SK-N-SH (cell line): ENCODE results near the gene LAMP2. TPM values are rescaled to one million over a fixed set of nuclear protein-coding genes. Genes with fewer than 3 reads are reported as not detected.

ENCODE experiments used
- CTCF ChIA-PET: fragments of 300-600, 350-600 bp; formaldehyde crosslinking; extraction: SDS; loops from one replicate; lab custom pipeline; 2021; lab: Yijun Ruan, JAX
- POLR2A ChIA-PET: fragments of 350-600 bp; sonication (Branson Sonifier 250); formaldehyde crosslinking; extraction: SDS; loops from one replicate; lab custom pipeline; 2020; ENCODE audit warnings: antibody characterized with exemption, inconsistent platforms; lab: Yijun Ruan, JAX
- DNase-seq: peaks from one replicate; pipeline ENCODE4 v3.0.0; 2012
- H2AFZ ChIP-seq: fragments of 200-600 bp; sonication (generic); 2 replicates; pipeline ENCODE4 v1.8.1; 2016; ENCODE audit warnings: antibody characterized with exemption, mild to moderate bottlenecking, low read depth
- H3F3A ChIP-seq: fragments of 200-600 bp; sonication (generic); replicated peaks from 2 replicates; pipeline ENCODE3; 2016; ENCODE audit warnings: antibody characterized with exemption, mild to moderate bottlenecking; ENCODE audit not compliant: insufficient read depth
- H3K27ac ChIP-seq, 2 experiments: fragments of 200-500 bp in 1 of 2; fragments of 200-600 bp in 1 of 2; sonication (Bioruptor generic) in 1 of 2; sonication (generic), shearing (Covaris generic) in 1 of 2; 2 replicates each; pipeline versions ENCODE4 v1.5.1 to v1.6.1; 2014 to 2016; ENCODE audit warnings: low read depth in 2 of 2, inconsistent platforms in 1 of 2, low read length in 1 of 2, mild to moderate bottlenecking in 1 of 2, mixed read lengths in 1 of 2
- H3K27me3 ChIP-seq: fragments of 200-600 bp; sonication (generic), shearing (Covaris generic); 2 replicates; pipeline ENCODE4 v1.6.1; 2016; ENCODE audit warnings: mixed run types; ENCODE audit not compliant: insufficient read depth
- H3K36me3 ChIP-seq, 2 experiments: fragments of 200-500 bp in 1 of 2; fragments of 200-600 bp in 1 of 2; sonication (Bioruptor generic) in 1 of 2; sonication (generic) in 1 of 2; replicated peaks in 1 of 2; 2 replicates each; pipeline versions ENCODE3 to v1.5.1; 2014 to 2016; ENCODE audit warnings: low read length in 1 of 2, mild to moderate bottlenecking in 1 of 2; ENCODE audit not compliant: insufficient read depth in 2 of 2, control insufficient read depth in 1 of 2
- H3K4me1 ChIP-seq, 2 experiments: fragments of 200-500 bp in 1 of 2; fragments of 200-600 bp in 1 of 2; sonication (Bioruptor generic) in 1 of 2; sonication (generic), shearing (Covaris generic) in 1 of 2; 2 replicates each; pipeline versions ENCODE4 v1.5.1 to v1.6.1; 2014 to 2016; ENCODE audit warnings: low read depth in 1 of 2, low read length in 1 of 2, mixed run types in 1 of 2; ENCODE audit not compliant: insufficient read depth in 2 of 2, control insufficient read depth in 1 of 2
- H3K4me2 ChIP-seq: fragments of 200-600 bp; sonication (generic), shearing (Covaris generic); 2 replicates; pipeline ENCODE4 v1.6.1; 2017; ENCODE audit warnings: mixed run types
- H3K4me3 ChIP-seq, 2 experiments: fragments of 200-500 bp in 1 of 2; fragments of 200-600 bp in 1 of 2; sonication (Bioruptor generic) in 1 of 2; sonication (generic), shearing (Covaris generic) in 1 of 2; 2 replicates each; pipeline versions ENCODE4 v1.5.1 to v1.8.1; 2014 to 2016; ENCODE audit warnings: low read depth in 2 of 2, inconsistent platforms in 1 of 2, low read length in 1 of 2, mild to moderate bottlenecking in 1 of 2, mixed read lengths in 1 of 2, moderate library complexity in 1 of 2
- H3K79me2 ChIP-seq: fragments of 200-600 bp; sonication (generic); 2 replicates; pipeline ENCODE4 v1.8.1; 2017; ENCODE audit warnings: mild to moderate bottlenecking; ENCODE audit not compliant: insufficient read depth
- H3K9ac ChIP-seq: fragments of 200-600 bp; sonication (generic); 2 replicates; pipeline ENCODE4 v1.6.1; 2017; ENCODE audit warnings: mixed run types
- H3K9me2 ChIP-seq: fragments of 200-600 bp; sonication (generic); 2 replicates; pipeline ENCODE4 v1.6.1; 2017; ENCODE audit warnings: mixed run types
- H3K9me3 ChIP-seq: fragments of 200-600 bp; sonication (generic); 2 replicates; pipeline ENCODE4 v1.6.1; 2017; ENCODE audit warnings: mixed run types, mild to moderate bottlenecking, moderate library complexity
- H4K20me1 ChIP-seq: fragments of 200-600 bp; sonication (generic); 2 replicates; pipeline ENCODE4 v1.6.1; 2017; ENCODE audit warnings: mild to moderate bottlenecking, mixed run types; ENCODE audit not compliant: insufficient read depth
- CHD2 ChIP-seq: fragments of 150-350 bp; IDR thresholded peaks from 2 replicates; pipeline ENCODE4 v1.6.1; 2018; ENCODE audit warnings: low read length; ENCODE audit not compliant: partially characterized antibody
- ELF1 ChIP-seq: IDR thresholded peaks from 2 replicates; pipeline ENCODE4 v1.4.0; 2012
- EP300 ChIP-seq, 2 experiments: IDR thresholded peaks; 2 replicates each; pipeline versions ENCODE4 v1.4.0 to v1.6.1; 2012; ENCODE audit warnings: borderline replicate concordance in 1 of 2, low read depth in 1 of 2, low read length in 1 of 2
- EZH2phosphoT487 ChIP-seq: fragments of 200-600 bp; sonication (generic); IDR thresholded peaks from 2 replicates; pipeline ENCODE4 v1.6.1; 2017; ENCODE audit warnings: low read depth, mixed run types, mild to moderate bottlenecking, antibody characterized with exemption, moderate library complexity, borderline replicate concordance
- FOSL2 ChIP-seq: IDR thresholded peaks from 2 replicates; pipeline ENCODE4 v1.4.0; 2012; ENCODE audit warnings: low read depth, mild to moderate bottlenecking, moderate library complexity, borderline replicate concordance
- FOXJ3 ChIP-seq: sonication (generic); formaldehyde crosslinking; IDR thresholded peaks from 2 replicates; pipeline ENCODE4 v1.5.1; 2020; ENCODE audit warnings: mild to moderate bottlenecking, missing genetic modification reagents
- FOXM1 ChIP-seq: IDR thresholded peaks from 2 replicates; pipeline ENCODE4 v1.4.0; 2012; ENCODE audit warnings: low read depth, mild to moderate bottlenecking
- GATA2 ChIP-seq: sonication (generic); formaldehyde crosslinking; IDR thresholded peaks from 2 replicates; pipeline ENCODE4 v1.5.0; 2020; ENCODE audit warnings: mild to moderate bottlenecking, missing genetic modification reagents
- IRF3 ChIP-seq: fragments of 150-350 bp; IDR thresholded peaks from 2 replicates; pipeline ENCODE4 v1.6.1; 2016; ENCODE audit warnings: mild to moderate bottlenecking, low read depth, low read length
- MAX ChIP-seq: IDR thresholded peaks from 2 replicates; pipeline ENCODE4 v1.4.0; 2012; ENCODE audit warnings: low read depth
- MEF2A ChIP-seq: IDR thresholded peaks from 2 replicates; pipeline ENCODE4 v1.4.0; 2012; ENCODE audit warnings: low read depth, borderline replicate concordance
- MXI1 ChIP-seq: IDR thresholded peaks from 2 replicates; pipeline ENCODE4 v1.6.1; 2012; ENCODE audit warnings: mild to moderate bottlenecking, low read depth, low read length, improper control_type of control experiment
- NFIC ChIP-seq: IDR thresholded peaks from 2 replicates; pipeline ENCODE4 v1.4.0; 2012; ENCODE audit warnings: borderline replicate concordance
- NRF1 ChIP-seq: IDR thresholded peaks from 2 replicates; pipeline ENCODE4 v1.6.1; 2012; ENCODE audit warnings: low read depth, mild to moderate bottlenecking, low read length
- PBX3 ChIP-seq: IDR thresholded peaks from 2 replicates; pipeline ENCODE4; 2012
- POLR2AphosphoS5 ChIP-seq: IDR thresholded peaks from 2 replicates; pipeline ENCODE4 v1.6.1; 2012; ENCODE audit warnings: low read depth, low read length
- RAD21 ChIP-seq: IDR thresholded peaks from 2 replicates; pipeline ENCODE4 v1.6.1; 2012; ENCODE audit warnings: mild to moderate bottlenecking, low read length
- RCOR1 ChIP-seq: fragments of 150-350 bp; IDR thresholded peaks from 2 replicates; pipeline ENCODE4 v1.6.1; 2017; ENCODE audit warnings: antibody characterized with exemption, low read length
- RFX5 ChIP-seq: IDR thresholded peaks from 2 replicates; pipeline ENCODE4 v1.6.1; 2012; ENCODE audit warnings: mild to moderate bottlenecking, improper control_type of control experiment, low read length
- SIN3A ChIP-seq: IDR thresholded peaks from 2 replicates; pipeline ENCODE4 v1.6.1; 2012; ENCODE audit warnings: low read depth, mild to moderate bottlenecking, low read length, moderate library complexity, borderline replicate concordance
- TAF1 ChIP-seq: IDR thresholded peaks from 2 replicates; pipeline ENCODE4 v1.6.1; 2012; ENCODE audit warnings: low read depth, mild to moderate bottlenecking, low read length, moderate library complexity, borderline replicate concordance
- TCF12 ChIP-seq: IDR thresholded peaks from 2 replicates; pipeline ENCODE4 v1.4.0; 2012
- TEAD4 ChIP-seq: IDR thresholded peaks from 2 replicates; pipeline ENCODE4 v1.4.0; 2012; ENCODE audit warnings: mild to moderate bottlenecking, borderline replicate concordance; ENCODE audit not compliant: insufficient read depth
- USF1 ChIP-seq: IDR thresholded peaks from 2 replicates; pipeline ENCODE4 v1.4.0; 2012; ENCODE audit warnings: low read depth, borderline replicate concordance
- ZBTB33 ChIP-seq: IDR thresholded peaks from 2 replicates; pipeline ENCODE4 v1.4.0; 2012; ENCODE audit warnings: low read depth, borderline replicate concordance
- WGBS: methylation state at CpG from one replicate; pipeline ENCODE4 v1.1.6; 2017; ENCODE audit warnings: low lambda C conversion rate; 5-methylcytosine and 5-hydroxymethylcytosine counted together
- polyA plus RNA-seq, 3 experiments: library from polyadenylated mRNA; depleted of rRNA; stranded (reverse); fragments of >200 nt; gene quantifications; 2 replicates each; pipeline ENCODE4 v1.2.3, GENCODE V29; 2012
- TF ChIP-seq, protein P1 (sequence below): fragments of 200-600 bp; sonication (generic); IDR thresholded peaks from 2 replicates; pipeline ENCODE4 v1.6.1; 2017; ENCODE audit warnings: antibody characterized with exemption, mild to moderate bottlenecking, moderate library complexity

Gene LAMP2
- polyA plus RNA-seq, 1 of the 3 experiments (the other 2 are of a cell fraction): 108 TPM

- peaks cover 4% of the 10 kb centered on the region; the same call in 1 of the 2 replicates for H3K27me3 ChIP-seq
- no peaks in the 10 kb centered on the region; a peak in 1 of 4 replicates for H3K4me1 ChIP-seq
- peak overlapping the region; percentile 65 to 70 for H3K27ac ChIP-seq
- no peaks in the 10 kb centered on the region for H3K9me2 ChIP-seq
- peak overlapping the region; percentile 76 for H3K4me2 ChIP-seq
- H3F3A ChIP-seq: peaks cover 3% of the 10 kb centered on the region
- ChIA-PET POLR2A (interaction anchor here (0.7 to 1.2 kb wide), 2 partner anchors 17 to 75 kb away, joined by 3 to 6 read pairs; partner anchors contain the start of genes CUL4B and LAMP2), CTCF (interaction anchor here (0.9 to 1.5 kb wide), 7 partner anchors 9 to 177 kb away, joined by 3 to 10 read pairs (median 4); no protein-coding TSS in a partner anchor)
- peak overlapping the region; percentile 89 for H2AFZ ChIP-seq
- WGBS: 5% methylated on average over 33 of the region's 39 CpGs
- peak overlapping the region; percentile 55 for H3K9ac ChIP-seq
- no peaks in the 10 kb centered on the region for H4K20me1 ChIP-seq
- peak overlapping the region; percentile 46 to 69 for H3K4me3 ChIP-seq
- no peaks in the 10 kb centered on the region for H3K79me2 ChIP-seq
- peak; percentile 65 for DNase-seq
- H3K36me3 ChIP-seq: no peaks in the 10 kb centered on the region
- H3K9me3 ChIP-seq: no peaks in the 10 kb centered on the region
- TF ChIP-seq TEAD4: no peak
- TF ChIP-seq FOXM1: no peak
- TF ChIP-seq EP300 (IDR thresholded peaks at IDR 0.05; ENCODE audit: borderline replicate concordance in 1 of 2, low read depth in 1 of 2, low read length in 1 of 2): peak in 1 of 2 experiments; percentile 47; a peak in 1 of 4 replicates
- peak; percentile 45; the same call in 1 of the 2 replicates for TF ChIP-seq NFIC
- no peak for TF ChIP-seq FOXJ3 (CRISPR knock-in tag)
- TF ChIP-seq CHD2: no peak
- no peak for TF ChIP-seq RFX5
- peak; percentile 89 for TF ChIP-seq MAX
- TF ChIP-seq GATA2 (CRISPR knock-in tag): no peak
- TF ChIP-seq TAF1: no peak
- TF ChIP-seq SIN3A: no peak
- no peak for TF ChIP-seq TCF12
- no peak for TF ChIP-seq PBX3
- TF ChIP-seq USF1: peak; percentile 59; the same call in 1 of the 2 replicates
- no peak for TF ChIP-seq FOSL2
- no peak for TF ChIP-seq MEF2A
- no peak; the same call in 1 of the 2 replicates for TF ChIP-seq RAD21
- TF ChIP-seq, protein P1, sequence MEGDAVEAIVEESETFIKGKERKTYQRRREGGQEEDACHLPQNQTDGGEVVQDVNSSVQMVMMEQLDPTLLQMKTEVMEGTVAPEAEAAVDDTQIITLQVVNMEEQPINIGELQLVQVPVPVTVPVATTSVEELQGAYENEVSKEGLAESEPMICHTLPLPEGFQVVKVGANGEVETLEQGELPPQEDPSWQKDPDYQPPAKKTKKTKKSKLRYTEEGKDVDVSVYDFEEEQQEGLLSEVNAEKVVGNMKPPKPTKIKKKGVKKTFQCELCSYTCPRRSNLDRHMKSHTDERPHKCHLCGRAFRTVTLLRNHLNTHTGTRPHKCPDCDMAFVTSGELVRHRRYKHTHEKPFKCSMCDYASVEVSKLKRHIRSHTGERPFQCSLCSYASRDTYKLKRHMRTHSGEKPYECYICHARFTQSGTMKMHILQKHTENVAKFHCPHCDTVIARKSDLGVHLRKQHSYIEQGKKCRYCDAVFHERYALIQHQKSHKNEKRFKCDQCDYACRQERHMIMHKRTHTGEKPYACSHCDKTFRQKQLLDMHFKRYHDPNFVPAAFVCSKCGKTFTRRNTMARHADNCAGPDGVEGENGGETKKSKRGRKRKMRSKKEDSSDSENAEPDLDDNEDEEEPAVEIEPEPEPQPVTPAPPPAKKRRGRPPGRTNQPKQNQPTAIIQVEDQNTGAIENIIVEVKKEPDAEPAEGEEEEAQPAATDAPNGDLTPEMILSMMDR: peak; percentile 67
- no peak for TF ChIP-seq NRF1
- TF ChIP-seq MXI1: peak; percentile 51
- no peak for TF ChIP-seq RCOR1
- peak; percentile 27; the same call in 1 of the 2 replicates for TF ChIP-seq ELF1
- no peak for TF ChIP-seq IRF3
- no peak for TF ChIP-seq ZBTB33
- 0 out of 2 replicates have a peak, but pooled peaks have one; percentile 31 for TF ChIP-seq POLR2AphosphoS5
- no peak for TF ChIP-seq EZH2phosphoT487
Measured at GRCh38 chrX:120485638-120486520, 16.8 kb upstream of the LAMP2 start.
